ENCODE measurements around the gene EYS.

EYS gene

DNA sequence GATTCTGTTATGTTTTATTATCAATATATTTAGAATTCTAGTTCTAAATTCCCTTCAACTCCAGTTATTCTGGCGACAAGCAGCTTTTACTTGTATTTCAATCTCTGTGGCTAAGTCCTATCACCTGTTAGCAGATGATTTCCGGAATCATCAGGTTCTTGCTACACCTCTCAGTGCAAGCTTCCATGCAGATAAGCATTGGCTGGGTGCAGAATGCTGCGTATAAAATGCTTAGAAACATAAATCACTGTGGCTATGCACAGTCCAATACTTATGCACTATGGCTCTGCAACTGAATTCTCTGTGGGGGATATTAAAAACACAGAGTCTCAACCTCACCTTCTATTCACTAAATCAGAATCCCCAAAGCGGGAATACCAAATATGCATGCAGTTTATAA is 720.0 kb downstream of the EYS start:
- DNase-seq (ENCODE audit: extremely low read depth in 1 of 2, low read depth in 1 of 2): no peak

DNA sequence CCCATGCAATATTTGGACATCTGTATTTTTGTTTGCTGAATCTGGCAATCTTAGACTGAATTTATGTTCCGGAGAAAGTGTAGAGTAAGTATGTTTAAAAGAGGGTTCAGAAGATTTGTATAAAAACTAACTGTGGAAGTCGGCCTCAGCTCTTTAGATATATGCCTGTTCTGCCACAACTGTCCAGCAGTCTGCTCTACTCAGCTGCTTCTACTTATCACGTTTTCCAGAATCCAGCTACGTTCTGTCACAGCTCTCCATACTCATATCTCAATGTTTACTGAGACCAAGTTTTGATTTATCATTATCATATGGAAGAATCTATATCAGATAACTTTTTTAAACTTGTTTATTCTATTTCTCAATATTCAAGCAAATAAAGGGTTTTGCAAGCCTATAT is 721.3 kb downstream of the EYS start:
- no peak for DNase-seq (ENCODE audit: extremely low read depth in 1 of 2, low read depth in 1 of 2)

DNA sequence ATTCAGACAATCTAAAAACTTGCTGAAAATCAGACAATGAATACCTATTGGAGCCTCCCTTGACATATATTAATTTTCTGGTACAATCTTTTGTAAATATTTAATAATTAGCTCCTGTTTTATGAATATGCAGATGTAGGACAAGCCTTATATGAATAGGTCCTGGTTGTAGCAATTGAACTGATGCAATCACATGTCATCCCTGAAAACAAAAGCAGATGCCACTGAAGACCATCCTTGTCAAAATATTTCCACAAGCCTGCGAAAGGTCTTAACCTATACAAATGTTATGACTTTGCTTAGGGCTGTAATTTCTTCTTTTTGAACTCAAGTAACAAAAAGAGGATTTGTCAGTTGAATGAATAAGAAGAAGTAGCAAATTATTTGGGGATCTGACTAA is 722.1 kb downstream of the EYS start:
- DNase-seq (ENCODE audit: extremely low read depth in 1 of 2, low read depth in 1 of 2): no peak

DNA sequence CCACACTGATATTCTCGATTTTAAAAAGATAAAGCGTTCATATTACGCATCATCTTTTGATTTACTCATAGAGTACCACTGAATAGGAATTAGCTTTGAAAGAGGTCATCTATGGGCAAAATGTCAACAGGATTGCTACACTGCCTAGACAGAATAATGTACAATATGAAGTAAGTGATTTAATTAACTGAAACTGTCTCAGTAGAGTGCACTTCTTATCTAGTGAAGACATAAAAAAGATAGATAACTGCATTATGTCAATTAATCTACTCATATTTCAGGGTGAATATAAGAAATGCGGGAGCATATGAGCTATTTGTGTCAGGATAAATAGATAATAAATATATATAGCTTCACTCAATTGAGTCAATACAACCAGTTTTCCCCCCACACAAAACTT is 723.9 kb downstream of the EYS start:
- no peak for DNase-seq (ENCODE audit: extremely low read depth in 1 of 2, low read depth in 1 of 2)

DNA sequence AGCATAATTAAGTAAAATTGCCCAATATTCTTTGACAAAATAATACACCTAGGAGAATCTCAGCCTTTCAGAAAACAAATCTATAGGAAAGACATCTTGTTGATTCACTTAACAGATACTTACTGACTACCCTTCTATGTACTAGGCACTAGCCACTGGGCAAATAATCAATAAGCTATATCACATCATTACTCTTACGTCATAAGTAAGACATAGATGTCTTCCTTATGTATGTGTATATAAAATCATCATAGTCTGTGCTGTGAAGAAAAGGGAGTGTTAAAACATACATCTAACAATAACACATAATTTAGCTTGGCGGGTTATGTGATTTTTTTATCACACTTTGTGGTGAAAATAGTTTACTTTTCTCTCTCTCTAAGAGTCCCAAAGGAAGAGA is 733.9 kb downstream of the EYS start:
- DNase-seq (ENCODE audit: extremely low read depth in 1 of 2, low read depth in 1 of 2): no peak

DNA sequence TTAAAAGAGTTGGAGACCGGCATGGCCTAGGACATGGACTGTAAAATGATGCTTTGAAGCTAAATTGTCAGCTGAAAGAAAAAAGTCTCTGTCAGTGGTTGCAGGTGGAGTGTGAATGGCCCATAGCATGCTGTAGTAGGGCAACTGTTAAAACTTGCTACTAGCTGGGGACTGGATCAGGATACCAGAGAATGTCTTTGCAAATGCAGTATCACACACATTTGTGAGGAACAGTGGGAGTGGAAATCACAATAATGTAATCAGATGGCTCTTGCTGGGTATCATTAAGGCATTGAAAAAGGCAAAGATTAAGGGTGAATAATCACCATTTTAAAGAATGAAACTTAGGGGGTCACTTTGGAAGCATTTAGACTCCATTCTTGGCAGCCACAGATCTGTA is 737.9 kb downstream of the EYS start:
- DNase-seq (ENCODE audit: extremely low read depth in 1 of 2, low read depth in 1 of 2): no peak

DNA sequence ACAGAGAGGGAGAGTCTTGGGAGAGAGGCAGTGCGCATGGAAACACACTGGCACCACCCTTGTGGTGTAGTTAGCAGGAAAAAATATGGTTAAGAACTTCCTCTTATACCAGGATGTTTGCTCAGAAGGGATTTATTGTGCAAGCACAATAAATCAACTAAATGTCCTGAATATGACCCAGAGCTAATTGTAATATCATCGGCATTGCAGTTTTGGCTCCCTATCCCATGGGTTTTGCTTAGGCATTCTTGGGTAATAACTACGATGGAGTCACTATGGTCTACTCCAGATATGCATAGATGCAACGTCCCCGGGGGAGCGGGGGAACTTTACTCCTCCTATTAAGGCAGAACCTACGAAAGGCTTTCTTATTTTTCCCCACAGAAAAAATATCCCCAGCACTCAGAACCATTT is 751.6 kb downstream of the EYS start:
- DNase-seq (ENCODE audit: extremely low read depth in 1 of 2, low read depth in 1 of 2): no peak

DNA sequence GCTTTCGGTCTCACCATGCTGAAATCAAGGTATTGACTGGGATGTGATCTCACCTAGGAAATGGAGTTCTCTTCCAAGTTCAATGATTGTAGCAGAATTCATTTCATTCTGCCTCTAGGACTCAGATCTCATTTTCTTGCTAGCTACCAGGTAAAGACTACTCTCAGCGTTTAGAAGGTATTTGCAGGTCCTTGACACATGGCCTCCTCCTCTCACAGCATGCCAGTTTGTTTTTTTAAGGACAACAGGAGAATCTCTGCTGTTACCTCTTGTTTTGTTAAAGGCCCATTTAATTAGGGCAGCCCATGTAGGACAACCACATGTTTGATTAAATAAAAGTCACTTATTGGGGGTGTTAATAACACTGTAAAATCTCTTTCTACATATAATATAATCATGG is 757.8 kb downstream of the EYS start:
- no peak for DNase-seq (ENCODE audit: extremely low read depth in 1 of 2, low read depth in 1 of 2)

DNA sequence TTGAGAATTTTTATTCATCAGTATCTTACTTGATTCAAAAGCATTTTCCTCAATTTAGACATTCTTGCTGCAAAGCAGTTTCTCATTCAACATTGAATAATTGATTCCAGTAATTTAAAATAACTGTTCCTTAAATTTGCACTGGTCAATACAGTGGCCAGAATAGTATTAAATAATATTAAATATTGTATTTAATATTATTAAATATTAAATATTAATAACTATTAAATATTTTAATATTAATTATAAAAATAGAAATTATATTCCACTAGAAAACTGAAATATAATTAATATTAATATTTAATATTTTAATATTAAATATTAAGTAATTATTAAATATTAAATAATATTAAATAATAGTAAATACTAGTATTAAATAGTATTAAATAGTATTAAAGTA is 758.8 kb downstream of the EYS start:
- no peak for DNase-seq (ENCODE audit: extremely low read depth in 1 of 2, low read depth in 1 of 2)

DNA sequence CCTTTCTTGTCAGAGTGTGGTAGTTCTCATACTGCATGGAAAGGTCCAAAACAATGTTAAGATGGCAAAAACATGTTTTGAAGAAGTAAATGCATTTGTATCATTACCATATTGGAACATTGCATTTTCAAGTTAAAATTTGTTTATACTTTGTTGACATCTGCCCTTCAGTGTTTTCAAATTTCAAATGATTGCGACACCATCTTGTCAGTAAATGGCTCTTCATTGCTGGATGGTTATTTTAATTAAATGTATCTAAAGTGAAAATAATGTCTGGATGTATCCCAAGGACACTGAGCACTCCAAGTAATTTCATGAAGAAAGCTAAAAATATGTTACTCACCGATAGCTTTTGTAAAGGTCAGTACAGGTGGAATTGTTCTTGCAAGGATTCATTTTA is 761.6 kb downstream of the EYS start:
- DNase-seq (ENCODE audit: extremely low read depth in 1 of 2, low read depth in 1 of 2): no peak

DNA sequence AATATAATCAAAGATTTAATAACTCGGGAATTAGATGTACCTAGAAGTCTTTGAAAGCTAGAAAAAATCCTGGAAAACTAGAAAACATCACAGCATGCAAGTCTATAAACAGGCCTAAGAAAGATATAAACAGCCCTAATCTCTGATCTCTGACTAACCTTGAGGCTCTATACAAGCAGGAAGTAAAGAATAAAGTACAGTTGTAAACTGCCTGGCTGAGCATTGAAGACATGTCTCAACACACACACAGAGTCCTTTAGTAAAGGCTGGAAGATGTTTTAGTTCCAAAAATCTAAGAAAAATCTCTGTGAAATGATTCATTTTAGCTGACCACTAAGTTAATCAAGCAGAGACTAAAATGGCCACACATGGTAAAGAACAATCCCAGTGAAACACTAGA is 774.5 kb downstream of the EYS start:
- no peak for DNase-seq (ENCODE audit: extremely low read depth in 1 of 2, low read depth in 1 of 2)

DNA sequence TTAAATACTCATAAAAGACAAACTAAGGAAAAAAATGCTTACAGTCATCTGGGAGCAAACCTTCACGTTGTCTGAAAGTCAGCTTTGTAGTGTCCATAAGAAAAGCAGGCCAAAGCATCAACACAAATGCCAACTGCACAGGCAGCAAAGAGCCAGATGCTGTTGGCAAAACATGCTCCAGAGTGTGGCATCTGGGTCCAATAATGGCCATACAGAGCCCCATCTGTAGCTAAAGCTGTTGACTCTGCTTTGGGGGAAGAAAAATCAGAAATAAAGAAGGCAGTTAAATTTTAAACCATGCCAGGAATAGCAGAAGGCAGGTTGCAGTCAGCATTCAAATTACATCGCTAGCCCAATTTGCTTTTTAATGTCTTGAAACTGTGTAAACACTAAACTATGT is 776.3 kb downstream of the EYS start:
- no peak for DNase-seq (ENCODE audit: extremely low read depth in 1 of 2, low read depth in 1 of 2)

DNA sequence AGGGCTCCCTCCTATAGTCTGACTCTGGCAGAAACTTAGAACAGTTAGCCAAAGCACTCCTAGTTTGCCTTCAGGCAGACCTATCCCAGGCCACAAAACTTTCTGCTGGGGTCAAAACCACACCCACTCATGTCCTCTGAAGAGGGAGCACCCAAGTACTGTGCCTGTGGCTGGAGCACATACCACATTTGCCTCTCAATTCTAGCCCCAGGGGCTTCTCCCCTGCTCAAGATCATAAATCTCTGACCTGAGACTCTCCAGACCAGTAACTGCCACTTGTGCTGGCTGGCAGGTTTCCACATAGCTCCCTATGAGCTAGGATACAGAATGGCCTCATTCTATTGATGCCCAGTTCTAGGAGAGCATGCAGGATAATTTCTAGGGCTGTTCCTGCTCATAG is 781.0 kb downstream of the EYS start:
- DNase-seq (ENCODE audit: extremely low read depth in 1 of 2, low read depth in 1 of 2): no peak

DNA sequence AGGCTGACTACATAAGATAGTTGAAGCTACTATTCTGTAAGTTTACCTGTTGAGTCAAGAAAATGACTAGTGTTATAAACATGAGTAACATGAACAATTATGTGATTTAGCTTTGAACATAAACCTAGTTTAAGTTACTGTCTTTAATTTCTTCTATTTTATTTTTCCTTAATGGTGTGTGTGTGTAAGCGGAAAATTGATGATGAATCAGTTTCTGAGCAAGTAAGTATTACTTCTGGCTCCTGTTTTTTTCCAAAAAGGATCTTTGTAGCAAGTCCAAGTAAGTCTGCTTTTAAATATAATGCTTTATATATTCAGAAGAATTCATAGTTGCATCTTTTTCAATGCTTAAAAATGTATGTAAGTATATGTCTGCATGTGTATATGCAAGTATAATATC is 786.8 kb downstream of the EYS start:
- no peak for DNase-seq (ENCODE audit: extremely low read depth in 1 of 2, low read depth in 1 of 2)

DNA sequence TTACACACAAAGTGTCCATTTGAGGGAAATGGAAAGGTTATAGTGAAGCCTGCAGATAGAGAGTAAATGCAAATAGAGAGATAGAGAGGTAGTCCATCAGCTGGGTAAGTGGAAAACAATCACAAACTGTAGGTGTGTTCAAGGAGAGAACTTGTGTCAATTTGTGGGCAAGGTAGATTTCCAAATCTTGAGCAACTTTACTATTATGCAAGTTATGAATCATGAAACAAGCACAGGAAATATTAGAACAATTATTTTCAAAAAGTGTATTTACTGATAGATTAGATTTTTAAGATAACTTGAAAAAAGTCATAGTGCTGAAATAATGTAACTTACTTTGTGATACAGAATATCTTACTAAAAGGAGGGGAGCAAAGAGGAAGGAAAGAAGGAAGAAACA is 792.9 kb downstream of the EYS start:
- no peak for DNase-seq (ENCODE audit: extremely low read depth in 1 of 2, low read depth in 1 of 2)

DNA sequence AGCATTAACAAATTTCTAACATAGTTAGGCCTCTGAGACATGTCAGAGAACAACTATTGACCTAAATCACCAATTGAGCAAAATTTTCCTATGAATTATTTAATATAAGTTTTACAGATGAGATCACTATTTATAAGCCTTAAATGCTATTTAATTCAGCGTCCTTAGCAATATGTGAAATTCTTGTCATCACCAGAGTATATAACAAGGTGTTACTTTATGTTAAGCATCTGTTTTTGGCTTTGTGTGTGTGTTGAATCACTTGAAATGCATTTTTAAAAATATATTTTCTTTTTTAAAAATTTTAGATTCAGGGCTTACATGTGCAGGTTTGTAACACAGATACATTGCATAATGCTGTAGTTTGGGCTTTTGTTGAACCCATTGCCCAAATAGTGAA is 794.1 kb downstream of the EYS start:
- DNase-seq (ENCODE audit: extremely low read depth in 1 of 2, low read depth in 1 of 2): no peak

DNA sequence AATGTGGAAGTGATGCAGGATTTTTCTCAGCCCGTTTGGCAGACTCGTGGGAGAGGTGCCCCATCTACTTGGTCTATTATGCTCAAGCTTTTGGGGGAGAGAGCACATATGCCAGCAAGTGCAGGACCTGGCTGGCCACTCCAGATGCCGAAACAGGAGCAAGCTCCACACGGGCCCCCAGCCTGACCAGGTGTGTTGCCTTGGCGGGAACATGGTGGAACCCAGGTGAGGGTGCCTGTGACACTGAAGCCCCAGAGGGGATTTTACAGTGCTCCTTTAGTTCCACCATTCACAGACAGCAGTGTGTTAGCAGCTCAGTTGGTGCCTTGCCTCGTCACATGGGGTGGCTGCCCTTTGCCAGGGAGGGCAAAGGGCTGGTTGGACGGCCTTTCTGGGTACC is 798.9 kb downstream of the EYS start:
- DNase-seq (ENCODE audit: extremely low read depth in 1 of 2, low read depth in 1 of 2): no peak

DNA sequence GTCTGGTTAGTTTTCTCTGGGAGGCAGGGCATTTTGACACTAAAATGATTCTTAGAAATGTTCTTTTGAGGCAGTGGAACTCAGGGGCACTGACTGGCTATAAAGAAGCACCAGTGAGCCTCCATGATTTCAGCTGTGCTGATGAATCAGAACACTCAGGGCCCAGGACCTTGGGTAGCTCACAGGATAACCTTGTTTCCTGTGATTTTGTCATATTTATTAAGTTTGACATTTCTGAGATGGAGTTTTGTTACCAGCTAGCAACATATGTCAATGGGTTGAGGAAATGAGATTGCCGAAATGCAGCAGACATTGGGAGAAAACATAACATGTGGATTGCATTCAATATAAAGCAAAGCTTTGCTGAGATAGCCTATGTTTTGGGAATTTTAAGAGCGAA is 802.4 kb downstream of the EYS start:
- no peak for DNase-seq (ENCODE audit: extremely low read depth in 1 of 2, low read depth in 1 of 2)

DNA sequence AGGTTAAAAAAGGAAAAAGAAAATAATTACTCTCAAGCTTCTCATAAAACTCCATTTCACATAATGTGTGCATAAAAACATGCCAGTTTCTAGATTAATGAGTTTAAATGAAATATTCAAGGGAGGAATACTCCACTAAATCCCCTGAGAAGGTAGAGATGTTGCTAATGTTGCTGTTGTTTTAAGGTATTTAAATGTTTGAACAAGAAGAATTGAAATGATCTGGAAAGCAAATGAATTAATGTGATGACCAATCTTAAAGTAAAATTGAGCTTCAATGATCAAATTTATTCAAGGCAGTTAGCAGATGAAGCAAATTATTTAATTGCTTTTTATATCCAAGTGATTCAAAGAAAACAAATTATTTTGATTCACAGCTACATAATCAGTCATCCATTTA is 804.4 kb downstream of the EYS start:
- no peak for DNase-seq (ENCODE audit: extremely low read depth in 1 of 2, low read depth in 1 of 2)

DNA sequence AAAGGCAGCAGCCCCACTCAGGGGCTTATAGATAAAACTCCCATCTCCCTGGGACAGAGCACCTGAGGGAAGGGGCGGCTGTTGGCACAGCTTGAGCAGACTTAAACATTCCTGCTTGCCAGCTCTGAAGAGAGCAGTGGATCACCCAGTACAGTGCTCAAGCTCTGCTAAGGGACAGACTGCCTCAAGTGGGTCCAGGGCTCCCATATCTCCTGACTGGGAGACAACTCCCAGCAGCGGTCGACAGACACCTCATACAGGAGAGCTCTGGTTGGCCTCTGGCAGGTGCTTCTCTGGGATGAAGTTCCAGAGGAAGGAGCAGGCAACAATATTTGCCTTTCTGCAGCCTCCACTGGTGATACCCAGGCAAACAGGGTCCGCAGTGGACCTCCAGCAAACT is 810.1 kb downstream of the EYS start:
- no peak for DNase-seq (ENCODE audit: extremely low read depth in 1 of 2, low read depth in 1 of 2)

DNA sequence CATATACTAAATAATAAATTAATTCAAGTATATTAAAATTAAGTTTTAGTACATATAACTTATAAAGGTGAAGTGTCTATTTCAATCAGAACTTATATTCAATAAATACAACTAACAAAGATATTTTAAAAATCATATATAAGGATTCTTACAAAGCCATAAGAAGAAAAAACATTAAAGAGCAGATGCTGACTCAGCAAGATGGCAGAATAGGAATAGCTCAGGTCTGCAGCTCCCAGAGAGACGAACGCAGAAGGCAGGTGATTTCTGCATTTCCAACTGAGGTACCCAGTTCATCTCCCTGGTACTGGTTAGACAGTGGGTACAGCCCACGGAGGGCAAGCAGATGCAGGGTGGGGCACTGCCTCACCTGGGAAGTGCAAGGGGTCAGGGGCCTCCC is 811.1 kb downstream of the EYS start:
- DNase-seq (ENCODE audit: extremely low read depth in 1 of 2, low read depth in 1 of 2): no peak

DNA sequence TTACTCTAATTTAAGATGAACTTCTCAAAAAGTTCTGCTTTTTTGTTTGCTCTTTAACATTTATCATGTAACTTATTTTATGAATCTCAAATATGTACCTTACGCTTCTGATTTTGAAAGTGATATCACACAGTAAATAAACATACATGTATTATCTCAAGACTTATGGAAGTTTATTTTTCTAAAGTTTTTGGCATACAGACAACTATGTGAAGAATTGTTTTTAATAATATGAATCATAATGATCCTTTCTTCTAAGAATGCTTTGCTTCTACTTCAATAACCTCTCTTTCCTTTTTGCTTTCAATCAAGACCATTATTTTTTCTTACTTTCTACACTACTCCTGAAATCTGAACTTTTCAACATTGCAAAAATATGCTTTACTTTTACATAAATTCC is 816.4 kb downstream of the EYS start:
- no peak for DNase-seq (ENCODE audit: extremely low read depth in 1 of 2, low read depth in 1 of 2)

DNA sequence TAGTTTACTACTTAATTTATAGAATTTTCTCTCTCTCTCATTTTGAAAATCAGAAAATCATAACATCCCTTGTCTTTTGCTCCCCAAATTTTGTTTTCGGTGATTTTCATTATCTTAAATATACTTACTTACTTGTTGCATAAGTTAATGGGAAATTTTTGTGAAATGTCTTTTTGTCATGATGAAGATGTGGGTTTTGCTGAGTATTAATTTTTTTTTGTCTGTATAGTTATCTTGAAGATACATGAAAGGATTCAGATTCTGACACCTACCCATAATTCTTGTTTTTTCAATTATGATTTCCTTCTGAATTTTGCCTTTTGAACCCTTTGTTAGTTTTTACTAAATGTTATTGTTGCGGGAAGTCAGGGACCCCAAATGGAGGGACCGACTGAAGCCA is 817.9 kb downstream of the EYS start:
- no peak for DNase-seq (ENCODE audit: extremely low read depth in 1 of 2, low read depth in 1 of 2)

DNA sequence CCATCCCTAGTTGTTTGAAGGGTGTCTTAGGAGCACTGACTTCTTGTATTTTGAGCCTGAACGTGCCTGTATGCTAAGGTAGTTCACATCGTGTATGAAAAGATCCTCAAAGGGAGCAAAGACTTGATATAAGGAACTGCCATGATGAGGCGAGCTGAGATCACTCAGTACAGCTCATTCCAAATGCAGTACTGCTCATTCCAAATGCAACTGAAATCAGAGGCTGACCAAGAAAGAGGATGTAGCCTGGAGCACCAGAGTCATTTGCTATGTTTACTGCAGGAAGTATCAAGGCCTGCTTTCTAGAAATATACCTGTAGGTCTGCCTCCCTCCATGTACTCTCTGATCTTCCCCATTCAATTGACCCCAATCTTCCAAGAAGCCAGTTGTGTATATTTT is 832.2 kb downstream of the EYS start:
- no peak for DNase-seq (ENCODE audit: extremely low read depth in 1 of 2, low read depth in 1 of 2)

Data from activated CD8-positive, alpha-beta memory T cell treated with anti-CD3 and anti-CD28 coated beads for 1 hour (primary cell).